OCI-LY7 (cell line): ENCODE measurements around the gene UQCC5. TPM values are rescaled to one million over a fixed set of nuclear protein-coding genes. Genes with fewer than 3 reads are reported as not detected.

Source experiments
- BruUV-seq: library from RNA; stranded (reverse); fragments of 400-500 nt; replicated peaks from 2 replicates; lab custom pipeline; 2021; lab: Mats Ljungman, UMichigan
- CTCF ChIA-PET: fragments of 300-600 bp; sonication (Branson Sonifier 250); formaldehyde crosslinking; loops from one replicate; lab custom pipeline; 2022; ENCODE audit warnings: antibody characterized with exemption; ENCODE audit not compliant: unreplicated experiment; lab: Charles Lee
- POLR2A ChIA-PET: fragments of 300-600 bp; sonication (Branson Sonifier 250); formaldehyde crosslinking; loops from one replicate; lab custom pipeline; 2022; ENCODE audit warnings: antibody characterized with exemption; lab: Charles Lee
- DNase-seq: peaks from one replicate; pipeline ENCODE4 v3.0.0-alpha.2; 2015; ENCODE audit warnings: low spot score
- H2AFZ ChIP-seq: fragments of 200-600 bp; sonication (generic), shearing (Covaris generic); 2 replicates; pipeline ENCODE4 v1.6.1; 2014; ENCODE audit warnings: mild to moderate bottlenecking, antibody characterized with exemption, low read length, moderate library complexity
- H3K27ac ChIP-seq: fragments of 200-600 bp; sonication (generic); 2 replicates; pipeline ENCODE4 v1.5.1; 2014; ENCODE audit warnings: mixed run types, low read depth, mild to moderate bottlenecking, moderate library complexity, low read length, inconsistent platforms; ENCODE audit not compliant: poor library complexity, severe bottlenecking
- H3K36me3 ChIP-seq: fragments of 200-600 bp; sonication (generic); 2 replicates; pipeline ENCODE4 v1.6.1; 2014; ENCODE audit warnings: mild to moderate bottlenecking, antibody characterized with exemption, low read length, moderate library complexity, mixed read lengths; ENCODE audit not compliant: insufficient read depth
- H3K4me1 ChIP-seq: fragments of 200-600 bp; sonication (generic); 2 replicates; pipeline ENCODE4 v1.5.1; 2014; ENCODE audit warnings: mild to moderate bottlenecking, low read length; ENCODE audit not compliant: insufficient read depth, poor library complexity, severe bottlenecking
- H3K4me2 ChIP-seq: fragments of 200-600 bp; sonication (generic); 2 replicates; pipeline ENCODE4 v1.6.1; 2014; ENCODE audit warnings: mild to moderate bottlenecking, low read length
- H3K4me3 ChIP-seq: fragments of 200-600 bp; sonication (generic); 2 replicates; pipeline ENCODE4 v1.5.1; 2014; ENCODE audit warnings: mild to moderate bottlenecking, low read depth, low read length; ENCODE audit not compliant: poor library complexity, severe bottlenecking
- H3K79me2 ChIP-seq: fragments of 200-600 bp; sonication (generic); 2 replicates; pipeline ENCODE4 v1.6.1; 2016; ENCODE audit warnings: low read depth, mild to moderate bottlenecking, low read length, moderate library complexity, mixed read lengths; ENCODE audit not compliant: insufficient read depth
- H3K9me2 ChIP-seq: fragments of 200-600 bp; sonication (generic); 2 replicates; pipeline ENCODE4 v1.6.1; 2016; ENCODE audit warnings: mild to moderate bottlenecking, low read length, mixed read lengths; ENCODE audit not compliant: insufficient read depth
- H3K9me3 ChIP-seq: fragments of 200-600 bp; sonication (generic); 2 replicates; pipeline ENCODE4 v1.6.1; 2014; ENCODE audit warnings: mild to moderate bottlenecking, mixed run types, low read length, mixed read lengths
- H4K20me1 ChIP-seq: fragments of 200-600 bp; sonication (generic); 2 replicates; pipeline ENCODE4 v1.6.1; 2014; ENCODE audit warnings: mild to moderate bottlenecking, antibody characterized with exemption, low read length, moderate library complexity, mixed read lengths; ENCODE audit not compliant: insufficient read depth
- CTCF ChIP-seq: fragments of 200-600 bp; sonication (generic); conservative IDR thresholded peaks from 2 replicates; pipeline ENCODE4 v1.5.1; 2014; ENCODE audit warnings: mild to moderate bottlenecking, antibody characterized with exemption, low read length, moderate library complexity, mixed read lengths
- EZH2phosphoT487 ChIP-seq: fragments of 200-600 bp; sonication (generic); IDR thresholded peaks from 2 replicates; pipeline ENCODE4 v1.6.1; 2018; ENCODE audit warnings: low read depth, borderline replicate concordance, mild to moderate bottlenecking, mixed run types, antibody characterized with exemption, low read length, moderate library complexity, mixed read lengths
- intact Hi-C: fragments of 100-400 bp; cut with micrococcal nuclease; formaldehyde crosslinking; loops from one replicate; pipeline ENCODE4 v1.10.0; 2022; ENCODE audit not compliant: unreplicated experiment
- total RNA-seq, 2 experiments: library from RNA; depleted of rRNA in 1 of 2; stranded (reverse); fragments of >200 nt in 1 of 2; shearing (Covaris generic) in 1 of 2; gene quantifications; 2 replicates each; pipeline ENCODE4 v1.2.3, GENCODE V29; 2014 to 2022

UQCC5 gene
- total RNA-seq, 2 experiments from 2014 or later = 18.4 to 25.6 TPM

DNA sequence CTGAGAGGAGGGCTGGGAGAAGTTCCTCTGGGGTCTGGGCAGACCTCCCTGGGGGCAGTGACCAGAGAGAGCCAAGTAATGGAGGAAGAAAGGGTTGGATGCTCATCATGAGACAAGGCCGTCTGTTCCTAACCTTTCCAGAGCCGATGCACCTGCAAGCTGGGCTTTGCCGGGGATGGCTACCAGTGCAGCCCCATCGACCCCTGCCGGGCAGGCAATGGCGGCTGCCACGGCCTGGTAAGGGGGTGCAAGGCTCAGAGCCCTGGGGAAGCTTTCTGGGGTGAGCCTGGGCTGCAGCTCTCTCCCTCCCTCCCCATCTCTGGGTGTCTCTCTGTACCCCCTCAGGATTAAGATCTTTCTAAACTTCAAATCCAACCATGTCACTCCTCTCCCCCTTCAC lies 24.9 kb upstream of the UQCC5 start:
- CTCF ChIA-PET = no interaction called here
- TF ChIP-seq EZH2phosphoT487 = no peak
- no peak for TF ChIP-seq CTCF
- Histone ChIP-seq H3K4me2 (no peak overlapping the region), H3K4me3 (no peak overlapping the region), H2AFZ (no peak overlapping the region), H3K4me1 (no peaks in the 10 kb centered on the region), H3K9me2 (no peaks in the 10 kb centered on the region), H3K36me3 (no peaks in the 10 kb centered on the region), H3K9me3 (no peaks in the 10 kb centered on the region), H3K79me2 (no peaks in the 10 kb centered on the region), H4K20me1 (no peaks in the 10 kb centered on the region), H3K27ac (no peak overlapping the region)
- intact Hi-C loops = no loop called here
- POLR2A ChIA-PET = interaction anchor here (1.1 kb wide), 1 partner anchor 25 kb away, joined by 5 read pairs; the partner anchor contains the start of gene UQCC5
- no TSS peak for BruUV-seq
- no peak for DNase-seq

GRCh38 chr3:52512105-52512504 lies 24.3 kb upstream of the UQCC5 start:
- Histone ChIP-seq H3K27ac (no peak overlapping the region), H3K9me2 (no peaks in the 10 kb centered on the region), H2AFZ (no peak overlapping the region), H3K79me2 (no peaks in the 10 kb centered on the region), H3K9me3 (no peaks in the 10 kb centered on the region), H4K20me1 (no peaks in the 10 kb centered on the region), H3K36me3 (no peaks in the 10 kb centered on the region), H3K4me2 (no peak overlapping the region), H3K4me1 (no peaks in the 10 kb centered on the region), H3K4me3 (no peak overlapping the region)
- BruUV-seq = no TSS peak
- intact Hi-C loops = no loop called here
- CTCF ChIA-PET = no interaction called here
- TF ChIP-seq EZH2phosphoT487 = no peak
- TF ChIP-seq CTCF = no peak
- DNase-seq = no peak
- POLR2A ChIA-PET = interaction anchor here (1.1 kb wide), 1 partner anchor 24 kb away, joined by 5 read pairs; the partner anchor contains the start of gene UQCC5

DNA sequence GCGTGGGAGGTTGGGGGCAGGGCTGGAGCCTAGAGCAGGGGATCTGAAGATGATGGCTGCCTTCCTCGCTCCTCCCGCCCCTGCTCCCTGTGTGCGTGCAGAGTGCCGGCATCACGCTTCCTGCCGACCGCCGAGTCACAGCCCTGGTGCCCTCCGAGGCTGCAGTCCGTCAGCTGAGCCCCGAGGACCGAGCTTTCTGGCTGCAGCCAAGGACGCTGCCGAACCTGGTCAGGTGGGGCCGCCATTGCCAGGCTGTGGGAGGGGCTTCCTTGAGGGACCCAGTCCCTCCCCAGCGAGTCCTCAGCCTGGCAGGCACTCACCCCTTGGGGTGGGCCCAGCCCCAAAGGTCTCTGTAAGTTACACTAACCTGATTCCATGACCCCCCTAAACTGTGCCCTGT lies 23.7 kb upstream of the UQCC5 start:
- intact Hi-C loops = no loop called here
- no peak for TF ChIP-seq CTCF
- TF ChIP-seq EZH2phosphoT487 = no peak
- H2AFZ ChIP-seq = no peak overlapping the region
- no peaks in the 10 kb centered on the region for H3K79me2 ChIP-seq
- BruUV-seq = no TSS peak
- no peaks in the 10 kb centered on the region for H4K20me1 ChIP-seq
- ChIA-PET POLR2A (no interaction called here), CTCF (no interaction called here)
- H3K9me3 ChIP-seq = no peaks in the 10 kb centered on the region
- no peak for DNase-seq
- no peaks in the 10 kb centered on the region for H3K4me1 ChIP-seq
- no peaks in the 10 kb centered on the region for H3K36me3 ChIP-seq
- H3K4me2 ChIP-seq = no peak overlapping the region
- no peak overlapping the region for H3K4me3 ChIP-seq
- H3K9me2 ChIP-seq = no peaks in the 10 kb centered on the region
- no peak overlapping the region for H3K27ac ChIP-seq
